GM23338 (cell line): ENCODE data around the gene SYTL1. TPM values are rescaled to one million over a fixed set of nuclear protein-coding genes. Genes with fewer than 3 reads are reported as not detected.

Experiments
- ATAC-seq: fragments of 200-7000 bp; cut with Tn5 transposase; 3 replicates; pipeline ENCODE4 v1.9.1; 2020
- DNase-seq: peaks from one replicate; pipeline ENCODE4 v3.0.0-alpha.2; 2015; ENCODE audit warnings: low spot score
- H2AFZ ChIP-seq: fragments of 200-600 bp; sonication (generic); 2 replicates; pipeline ENCODE4 v1.8.0; 2016; ENCODE audit warnings: antibody characterized with exemption, mild to moderate bottlenecking, moderate library complexity
- H3F3A ChIP-seq: fragments of 200-600 bp; sonication (generic); replicated peaks from 2 replicates; pipeline ENCODE4 v1.8.0; 2017; ENCODE audit warnings: antibody characterized with exemption, mixed run types, low read depth
- H3K27ac ChIP-seq: fragments of 200-600 bp; sonication (generic); 2 replicates; pipeline ENCODE4 v1.6.1; 2016; ENCODE audit warnings: low read depth
- H3K27me3 ChIP-seq: fragments of 200-600 bp; sonication (generic); 2 replicates; pipeline ENCODE4 v1.8.0; 2016; ENCODE audit warnings: mild to moderate bottlenecking, mixed run types, moderate library complexity; ENCODE audit not compliant: insufficient read depth
- H3K36me3 ChIP-seq: fragments of 200-600 bp; sonication (generic); 2 replicates; pipeline ENCODE4 v1.8.0; 2016; ENCODE audit warnings: mild to moderate bottlenecking; ENCODE audit not compliant: insufficient read depth
- H3K4me1 ChIP-seq: fragments of 200-600 bp; sonication (generic); 2 replicates; pipeline ENCODE4 v1.8.0; 2016; ENCODE audit warnings: mild to moderate bottlenecking, moderate library complexity; ENCODE audit not compliant: insufficient read depth
- H3K4me2 ChIP-seq: fragments of 200-600 bp; sonication (generic); 2 replicates; pipeline ENCODE4 v1.7.1; 2017; ENCODE audit warnings: mixed run types
- H3K4me3 ChIP-seq: fragments of 200-600 bp; sonication (generic); 2 replicates; pipeline ENCODE4 v1.6.1; 2016; ENCODE audit warnings: mixed run types
- H3K79me2 ChIP-seq: fragments of 200-600 bp; sonication (generic); replicated peaks from 2 replicates; pipeline ENCODE4 v1.8.0; 2017; ENCODE audit warnings: mild to moderate bottlenecking; ENCODE audit not compliant: insufficient read depth
- H3K9me2 ChIP-seq: fragments of 200-600 bp; sonication (generic); 2 replicates; pipeline ENCODE4 v1.8.0; 2017; ENCODE audit not compliant: insufficient read depth
- H4K20me1 ChIP-seq: fragments of 200-600 bp; sonication (generic); replicated peaks from 2 replicates; pipeline ENCODE4 v1.8.0; 2017; ENCODE audit warnings: mild to moderate bottlenecking; ENCODE audit not compliant: insufficient read depth
- H3K27ac Mint-ChIP-seq: 2 replicates; pipeline ENCODE4 v1.8.0; 2020; ENCODE audit warnings: inconsistent platforms, mild to moderate bottlenecking, moderate library complexity, mixed read lengths
- H3K27me3 Mint-ChIP-seq: 3 replicates; pipeline ENCODE4 v1.8.0; 2022; ENCODE audit warnings: low read depth, mild to moderate bottlenecking, moderate library complexity, mixed read lengths, inconsistent platforms; ENCODE audit not compliant: insufficient read depth, poor library complexity
- H3K36me3 Mint-ChIP-seq: 3 replicates; pipeline ENCODE4 v1.8.0; 2021; ENCODE audit warnings: low read depth, mild to moderate bottlenecking, inconsistent platforms, moderate library complexity, mixed read lengths
- H3K4me1 Mint-ChIP-seq: 3 replicates; pipeline ENCODE4 v1.8.0; 2020; ENCODE audit warnings: mild to moderate bottlenecking, inconsistent platforms, mixed read lengths
- H3K4me3 Mint-ChIP-seq: 3 replicates; pipeline ENCODE4 v1.8.0; 2021; ENCODE audit warnings: moderate library complexity, mild to moderate bottlenecking, inconsistent platforms, mixed read lengths
- H3K9me3 Mint-ChIP-seq: 3 replicates; pipeline ENCODE4 v1.8.0; 2020; ENCODE audit warnings: moderate library complexity, mild to moderate bottlenecking, inconsistent platforms, mixed read lengths
- CREB1 ChIP-seq: fragments of 250-450 bp; sonication (Bioruptor Pico); IDR thresholded peaks from 2 replicates; pipeline ENCODE4 v1.5.0; 2020; ENCODE audit warnings: low read depth, mild to moderate bottlenecking, moderate library complexity
- CTCF ChIP-seq, 2 experiments: fragments of 200-600 bp in 1 of 2; sonication (generic) in 1 of 2; conservative IDR thresholded peaks; 2 replicates each; pipeline versions ENCODE4 v1.5.1 to v1.6.1; 2016 to 2017; ENCODE audit warnings: antibody characterized with exemption in 2 of 2, low read depth in 2 of 2, mild to moderate bottlenecking in 2 of 2, moderate library complexity in 1 of 2
- EZH2 ChIP-seq: fragments of 200-600 bp; sonication (generic); IDR thresholded peaks from one replicate; pipeline ENCODE4 v1.8.0; 2017; ENCODE audit warnings: antibody characterized with exemption, mild to moderate bottlenecking, low read depth; ENCODE audit not compliant: unreplicated experiment
- JUNB ChIP-seq: IDR thresholded peaks from one replicate; pipeline ENCODE4 v1.6.1; 2016; ENCODE audit warnings: antibody characterized with exemption; ENCODE audit not compliant: unreplicated experiment
- NANOG ChIP-seq: IDR thresholded peaks from 2 replicates; pipeline ENCODE4 v1.6.1; 2016; ENCODE audit warnings: antibody characterized with exemption, borderline replicate concordance
- POLR2AphosphoS5 ChIP-seq: IDR thresholded peaks from 2 replicates; pipeline ENCODE4 v1.6.1; 2016; ENCODE audit warnings: antibody characterized with exemption, low read depth
- STAT1 ChIP-seq: IDR thresholded peaks from one replicate; pipeline ENCODE4 v1.6.1; 2016; ENCODE audit warnings: antibody characterized with exemption; ENCODE audit not compliant: unreplicated experiment
- polyA plus RNA-seq: library from polyadenylated mRNA; unstranded; fragments of >200 nt; fragmentation: Nextera tagmentation; extraction: Ambion mirVana; gene quantifications from 2 replicates; pipeline ENCODE4 v1.2.1, GENCODE V29; 2016
- total RNA-seq: library from RNA; depleted of rRNA; stranded (reverse); fragments of >200 nt; shearing (Covaris generic); gene quantifications from 2 replicates; pipeline ENCODE4 v1.2.3, GENCODE V29; 2014
- TF ChIP-seq, protein P1 (sequence below): IDR thresholded peaks from one replicate; pipeline ENCODE4 v1.6.1; 2018; ENCODE audit warnings: antibody characterized with exemption; ENCODE audit not compliant: unreplicated experiment

SYTL1 gene
- total and polyA plus RNA-seq, 2 experiments from 2014 or later = 4.9 to 12.3 TPM

DNA sequence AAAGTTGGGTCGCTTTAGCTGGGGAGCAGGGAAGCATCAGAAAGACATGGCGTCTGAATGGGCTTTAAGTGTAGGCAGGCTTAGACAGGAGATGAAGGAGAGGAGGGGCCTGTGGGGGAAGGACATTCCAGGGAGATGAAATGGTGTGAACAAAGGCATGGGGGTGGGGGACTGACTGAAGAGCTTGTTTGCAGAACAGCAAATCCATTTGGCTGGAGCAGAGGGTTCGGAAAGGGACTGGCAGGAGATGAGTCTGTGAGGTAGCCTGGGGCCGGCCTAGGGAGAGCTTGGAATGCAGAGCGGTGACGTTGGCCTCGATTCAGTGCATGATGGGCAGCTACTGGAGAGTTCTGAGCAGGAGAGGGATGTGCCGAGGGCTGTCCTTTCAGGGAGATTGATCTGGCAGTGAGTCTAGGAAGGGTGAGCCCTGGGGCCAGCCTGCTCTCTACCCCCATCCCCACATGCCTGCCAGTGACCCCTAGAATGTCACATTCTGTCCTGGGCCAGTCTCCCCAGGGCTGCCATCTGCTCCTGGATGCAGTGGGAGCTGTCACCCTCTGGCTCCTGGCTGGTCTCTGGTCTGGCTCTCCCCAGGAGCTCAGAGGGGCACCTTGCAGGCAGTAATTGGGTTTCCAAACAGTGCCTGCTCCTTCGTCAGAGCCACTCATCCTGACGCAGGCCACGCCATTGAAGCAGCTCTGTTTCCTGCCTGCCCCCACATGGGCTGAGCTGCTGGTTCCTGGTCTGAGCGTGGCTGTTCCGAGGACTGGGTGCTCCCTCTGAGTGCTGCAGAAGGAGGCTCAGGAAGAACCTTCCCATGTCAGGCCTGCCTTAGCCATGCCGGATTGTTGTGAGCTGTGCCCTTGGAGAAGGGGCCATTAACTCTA is 42.2 kb upstream of the SYTL1 start:
- H3K79me2 ChIP-seq = no peaks in the 10 kb centered on the region
- peak overlapping the region; percentile 38; the same call in 1 of the 2 replicates for H3K27ac Mint-ChIP-seq
- peaks cover 32% of the 10 kb centered on the region for H3K4me1 Mint-ChIP-seq

GRCh38 chr1:27300341-27301051 is 41.3 kb upstream of the SYTL1 start:
- ATAC-seq (peak; percentile 83), DNase-seq (peak; percentile 86)
- Mint-ChIP-seq H3K4me3 (no peak overlapping the region), H3K36me3 (no peaks in the 10 kb centered on the region; the same call in 2 of the 3 replicates), H3K4me1 (peaks cover 32% of the 10 kb centered on the region), H3K9me3 (no peaks in the 10 kb centered on the region), H3K27me3 (peaks cover 4% of the 10 kb centered on the region), H3K27ac (peak overlapping the region; percentile 76; the same call in 1 of the 2 replicates)
- H4K20me1 ChIP-seq = no peaks in the 10 kb centered on the region
- no peak overlapping the region for H3K4me2 ChIP-seq
- no peak overlapping the region for H3K4me3 ChIP-seq
- H3K4me1 ChIP-seq = peaks cover 15% of the 10 kb centered on the region
- no peak overlapping the region for H3K27ac ChIP-seq
- TF ChIP-seq CTCF (conservative IDR thresholded peaks at IDR 0.05; ENCODE audit: low read depth in 2 of 2) = peak; percentile 71 to 99
- TF ChIP-seq JUNB = no peak
- no peak for TF ChIP-seq CREB1 (CRISPR knock-in tag)
- no peaks in the 10 kb centered on the region for H3K79me2 ChIP-seq
- H3K27me3 ChIP-seq = no peaks in the 10 kb centered on the region
- no peaks in the 10 kb centered on the region for H3F3A ChIP-seq
- no peaks in the 10 kb centered on the region for H3K9me2 ChIP-seq
- H3K36me3 ChIP-seq = no peaks in the 10 kb centered on the region
- no peak overlapping the region for H2AFZ ChIP-seq

More for the DNA sequence above, 42.2 kb upstream of the SYTL1 start:
- no peaks in the 10 kb centered on the region for H3K36me3 ChIP-seq
- Mint-ChIP-seq H3K9me3 (no peaks in the 10 kb centered on the region), H3K36me3 (no peaks in the 10 kb centered on the region; the same call in 2 of the 3 replicates), H3K4me3 (no peak overlapping the region; the same call in 2 of the 3 replicates), H3K27me3 (peaks cover 4% of the 10 kb centered on the region)
- no peaks in the 10 kb centered on the region for H3K27me3 ChIP-seq
- peak; percentile 7; the same call in 2 of the 3 replicates for ATAC-seq
- H3K9me2 ChIP-seq = no peaks in the 10 kb centered on the region
- H3K4me2 ChIP-seq = no peak overlapping the region
- no peaks in the 10 kb centered on the region for H3F3A ChIP-seq
- H3K27ac ChIP-seq = 0 out of 2 replicates have a peak overlapping the region, but pooled peaks have one; percentile 55
- H4K20me1 ChIP-seq = no peaks in the 10 kb centered on the region
- H3K4me1 ChIP-seq = peaks cover 15% of the 10 kb centered on the region
- TF ChIP-seq JUNB (no peak), NANOG (no peak), EZH2 (no peak), CREB1 (CRISPR knock-in tag) (no peak), POLR2AphosphoS5 (no peak), STAT1 (no peak)
- TF ChIP-seq, protein P1, sequence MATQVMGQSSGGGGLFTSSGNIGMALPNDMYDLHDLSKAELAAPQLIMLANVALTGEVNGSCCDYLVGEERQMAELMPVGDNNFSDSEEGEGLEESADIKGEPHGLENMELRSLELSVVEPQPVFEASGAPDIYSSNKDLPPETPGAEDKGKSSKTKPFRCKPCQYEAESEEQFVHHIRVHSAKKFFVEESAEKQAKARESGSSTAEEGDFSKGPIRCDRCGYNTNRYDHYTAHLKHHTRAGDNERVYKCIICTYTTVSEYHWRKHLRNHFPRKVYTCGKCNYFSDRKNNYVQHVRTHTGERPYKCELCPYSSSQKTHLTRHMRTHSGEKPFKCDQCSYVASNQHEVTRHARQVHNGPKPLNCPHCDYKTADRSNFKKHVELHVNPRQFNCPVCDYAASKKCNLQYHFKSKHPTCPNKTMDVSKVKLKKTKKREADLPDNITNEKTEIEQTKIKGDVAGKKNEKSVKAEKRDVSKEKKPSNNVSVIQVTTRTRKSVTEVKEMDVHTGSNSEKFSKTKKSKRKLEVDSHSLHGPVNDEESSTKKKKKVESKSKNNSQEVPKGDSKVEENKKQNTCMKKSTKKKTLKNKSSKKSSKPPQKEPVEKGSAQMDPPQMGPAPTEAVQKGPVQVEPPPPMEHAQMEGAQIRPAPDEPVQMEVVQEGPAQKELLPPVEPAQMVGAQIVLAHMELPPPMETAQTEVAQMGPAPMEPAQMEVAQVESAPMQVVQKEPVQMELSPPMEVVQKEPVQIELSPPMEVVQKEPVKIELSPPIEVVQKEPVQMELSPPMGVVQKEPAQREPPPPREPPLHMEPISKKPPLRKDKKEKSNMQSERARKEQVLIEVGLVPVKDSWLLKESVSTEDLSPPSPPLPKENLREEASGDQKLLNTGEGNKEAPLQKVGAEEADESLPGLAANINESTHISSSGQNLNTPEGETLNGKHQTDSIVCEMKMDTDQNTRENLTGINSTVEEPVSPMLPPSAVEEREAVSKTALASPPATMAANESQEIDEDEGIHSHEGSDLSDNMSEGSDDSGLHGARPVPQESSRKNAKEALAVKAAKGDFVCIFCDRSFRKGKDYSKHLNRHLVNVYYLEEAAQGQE = no peak
- 0 out of 2 replicates have a peak overlapping the region, but pooled peaks have one; percentile 17 for H3K4me3 ChIP-seq
- DNase-seq = peak; percentile 64
- no peak overlapping the region for H2AFZ ChIP-seq
